Choroid plexus epithelial cell (primary cell): ENCODE data around the gene ARL15.

Experiments used
- DNase-seq: peaks from one replicate; pipeline ENCODE4 v3.0.0-alpha.2; 2010; ENCODE audit warnings: low read depth
- H3K4me3 ChIP-seq: 2 replicates; pipeline ENCODE4 v1.5.1; 2011; ENCODE audit warnings: low read depth, mild to moderate bottlenecking, control low read depth, low read length, moderate library complexity
- CTCF ChIP-seq: conservative IDR thresholded peaks from 2 replicates; pipeline ENCODE4 v1.5.1; 2011; ENCODE audit warnings: low read depth, mild to moderate bottlenecking, control low read depth, inconsistent platforms, low read length, moderate library complexity

The ARL15 gene

DNA sequence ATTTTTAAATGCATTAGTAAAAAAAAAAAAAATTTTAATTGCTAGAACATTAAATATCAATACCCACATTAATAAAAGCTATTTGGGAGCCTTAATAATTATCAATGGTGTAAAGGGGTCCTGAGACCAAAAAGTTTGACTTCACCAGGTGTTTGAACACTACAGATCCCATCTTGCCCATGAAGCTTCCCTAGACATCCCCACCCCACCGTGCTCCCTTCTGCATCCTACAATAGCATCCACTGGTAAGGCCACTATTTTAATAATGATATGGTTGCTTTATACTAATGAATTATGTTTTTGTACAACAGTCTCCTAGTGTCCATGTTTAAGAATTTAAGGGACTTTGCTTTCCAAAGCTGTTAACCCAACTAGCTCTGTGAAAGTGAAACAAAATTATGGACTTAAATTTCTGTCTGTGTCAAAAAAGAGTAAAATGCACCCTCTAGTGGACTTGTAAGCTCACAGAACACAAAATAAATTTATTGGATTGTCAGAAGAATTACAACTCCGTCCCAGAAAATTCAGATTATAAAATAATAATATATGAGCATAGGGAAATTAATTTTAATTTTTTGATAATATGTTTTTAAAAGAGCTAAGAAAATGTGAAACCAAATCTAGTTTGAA, 76.0 kb downstream of the ARL15 start:
- peak; percentile 83 for DNase-seq
- TF ChIP-seq CTCF, result peak; percentile 67
- no peak overlapping the region for H3K4me3 ChIP-seq

GRCh38 chr5:54230936-54231685, 79.3 kb downstream of the ARL15 start:
- H3K4me3 ChIP-seq, result no peak overlapping the region
- no peak for TF ChIP-seq CTCF
- no peak for DNase-seq

DNA sequence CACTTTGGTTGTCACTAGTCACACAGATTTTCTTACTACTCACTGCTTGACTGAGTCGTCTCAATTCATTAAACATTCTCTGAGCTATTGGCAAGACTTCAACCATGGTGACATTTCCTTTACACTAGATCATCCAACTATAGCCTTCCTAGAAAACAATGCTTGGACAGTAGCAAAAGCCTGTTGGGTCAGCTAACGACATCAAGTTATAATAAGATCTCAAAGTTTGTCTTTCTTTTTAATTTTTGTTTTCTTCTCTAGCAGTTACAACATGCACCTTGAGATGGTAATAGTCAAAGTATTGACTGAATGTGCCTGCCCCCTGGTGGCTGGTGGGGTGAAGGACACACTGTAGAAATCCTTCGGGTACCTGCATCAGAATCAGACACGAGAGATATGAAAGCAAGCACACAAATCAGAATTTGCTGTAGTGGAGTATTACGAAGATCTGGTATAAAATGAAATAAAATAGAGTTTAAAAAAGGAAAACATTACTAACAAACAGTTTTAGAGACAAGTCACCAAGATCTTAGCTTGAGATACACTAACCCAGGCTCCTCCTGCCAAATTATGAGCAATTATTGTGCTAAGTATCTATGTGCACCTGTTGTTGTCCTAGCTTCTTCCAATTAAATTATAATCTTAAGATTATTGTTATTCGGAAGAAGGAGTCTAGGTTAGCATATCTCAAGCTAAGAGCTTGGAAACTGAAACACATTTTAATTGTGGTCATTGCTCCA, 81.2 kb downstream of the ARL15 start:
- H3K4me3 ChIP-seq, result no peak overlapping the region
- TF ChIP-seq CTCF, result peak; percentile 96
- DNase-seq, result peak; percentile 76

DNA sequence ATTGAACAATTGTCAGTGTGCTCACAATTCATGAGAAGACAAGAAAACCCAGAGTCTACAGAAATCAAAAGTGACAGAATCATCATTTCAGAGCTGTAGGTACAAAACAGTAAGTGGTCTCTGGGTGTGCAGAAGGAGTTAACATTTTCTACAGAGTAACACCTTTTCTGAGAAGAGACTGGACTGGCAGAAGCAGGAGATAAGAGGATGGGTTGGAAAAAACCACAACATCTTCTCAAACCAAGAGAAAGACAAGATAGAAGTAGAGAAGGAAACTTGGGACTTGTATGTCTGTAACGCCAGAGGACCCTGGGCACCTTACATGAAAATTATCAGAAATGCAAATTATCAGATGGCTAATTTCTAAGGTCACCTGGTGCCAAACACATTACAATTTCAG, 82.6 kb downstream of the ARL15 start:
- no peak overlapping the region for H3K4me3 ChIP-seq
- DNase-seq, result no peak
- TF ChIP-seq CTCF, result no peak

GRCh38 chr5:54227109-54227508, 83.3 kb downstream of the ARL15 start:
- H3K4me3 ChIP-seq, result no peak overlapping the region
- no peak for DNase-seq
- no peak for TF ChIP-seq CTCF

GRCh38 chr5:54226215-54226614, 84.2 kb downstream of the ARL15 start:
- DNase-seq, result no peak
- TF ChIP-seq CTCF, result no peak
- H3K4me3 ChIP-seq, result no peak overlapping the region
